GM21526 (cell line): ENCODE measurements around the gene PODXL.

Source experiments
- ATAC-seq: cut with Tn5 transposase; IDR thresholded peaks from one replicate; pipeline ENCODE4 v1.9.1; 2021; ENCODE audit warnings: moderate library complexity; ENCODE audit not compliant: unreplicated experiment, low FRiP score

Gene PODXL

DNA sequence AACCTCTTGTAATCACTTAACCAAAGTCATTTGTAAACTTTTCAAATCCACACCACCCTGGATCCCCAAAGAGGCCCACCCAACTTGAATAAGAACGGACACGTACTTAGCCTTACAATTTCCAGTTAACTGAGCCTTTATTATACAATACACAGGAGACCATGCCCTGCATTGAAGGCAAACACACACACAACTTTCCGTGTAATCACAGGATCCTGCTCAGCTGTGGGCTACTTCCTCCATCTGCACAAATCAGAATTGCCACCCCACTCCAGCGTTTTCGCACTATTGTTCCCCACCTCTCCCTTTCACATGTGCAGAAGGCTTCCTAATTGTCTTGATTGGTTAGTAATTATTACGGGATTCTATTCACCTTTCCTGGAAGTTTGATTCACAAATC lies 12.1 kb upstream of the PODXL start:
- no peak for ATAC-seq

DNA sequence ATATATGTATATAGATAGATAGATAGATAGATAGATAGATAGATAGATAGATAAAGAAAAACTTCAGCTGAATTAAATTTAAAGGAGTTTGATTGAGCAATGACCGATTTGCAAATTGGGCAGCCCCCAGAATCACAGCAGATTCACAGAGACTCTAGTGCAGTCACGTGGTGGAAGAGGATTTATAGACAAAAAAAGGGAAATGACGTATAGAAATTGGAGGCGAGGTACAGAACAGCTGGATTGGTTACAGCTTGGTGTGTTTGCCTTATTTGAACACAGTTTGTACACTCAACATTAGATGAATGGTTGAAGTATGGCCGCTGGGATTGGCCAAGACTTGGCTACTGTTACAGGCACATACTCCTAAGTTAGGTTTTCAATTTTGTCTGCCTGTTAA lies 8.2 kb upstream of the PODXL start:
- ATAC-seq: no peak

DNA sequence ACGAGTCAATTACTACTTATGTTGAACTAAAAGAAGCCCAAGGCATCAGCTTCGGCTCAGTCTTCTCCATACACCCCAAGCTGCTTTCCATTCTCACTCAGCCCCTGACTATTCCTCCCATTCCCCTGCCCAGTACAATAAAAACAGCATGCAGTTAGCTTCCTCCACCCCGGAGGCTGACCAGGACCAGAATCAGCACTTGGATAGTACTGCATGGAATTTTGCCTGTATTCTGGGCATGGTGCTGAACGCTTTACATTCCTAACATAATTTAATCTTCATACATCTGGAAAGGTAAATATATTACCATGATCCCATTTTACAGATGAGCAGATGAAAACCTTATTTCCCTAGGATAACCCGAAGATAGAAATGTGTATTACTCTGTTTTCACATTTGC lies 7.5 kb upstream of the PODXL start:
- ATAC-seq: no peak

DNA sequence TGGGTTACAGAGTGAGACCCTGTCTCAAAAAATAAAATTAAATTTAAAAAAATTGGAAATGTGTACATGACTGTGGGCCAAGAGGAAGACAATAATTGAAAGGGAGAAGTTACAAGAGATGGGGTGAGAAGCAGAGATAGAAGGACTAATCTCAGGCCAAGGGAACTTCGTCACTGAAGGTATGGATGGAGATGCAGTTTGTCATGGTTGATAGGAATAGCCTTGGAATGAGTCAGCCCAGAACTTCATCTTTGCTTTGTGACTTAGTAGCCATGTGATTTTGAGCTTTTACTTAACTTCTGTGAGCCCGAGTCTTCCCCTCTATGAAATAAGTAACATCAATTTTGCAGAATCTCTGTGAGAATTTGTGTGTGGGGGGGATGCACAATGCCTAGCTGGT lies 6.5 kb upstream of the PODXL start:
- no peak for ATAC-seq

DNA sequence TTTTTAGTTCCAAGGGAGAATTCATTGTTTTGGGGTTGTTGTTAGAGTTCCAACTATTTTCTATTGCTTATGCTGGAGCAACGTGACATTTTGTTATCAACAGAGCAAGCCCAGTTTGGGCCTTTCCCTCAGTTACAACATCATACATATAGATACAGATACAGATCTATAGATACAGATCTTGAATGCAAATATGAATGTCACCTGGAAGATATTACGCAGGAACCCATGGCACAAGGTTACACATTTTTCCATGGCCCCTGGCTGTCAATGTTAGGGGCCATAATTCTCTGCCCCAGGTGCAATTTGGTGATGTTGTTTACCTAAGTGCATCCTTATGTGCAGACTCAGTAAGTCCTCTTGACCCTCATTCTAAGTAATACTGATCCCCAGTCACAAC lies 3.6 kb upstream of the PODXL start:
- ATAC-seq: no peak

DNA sequence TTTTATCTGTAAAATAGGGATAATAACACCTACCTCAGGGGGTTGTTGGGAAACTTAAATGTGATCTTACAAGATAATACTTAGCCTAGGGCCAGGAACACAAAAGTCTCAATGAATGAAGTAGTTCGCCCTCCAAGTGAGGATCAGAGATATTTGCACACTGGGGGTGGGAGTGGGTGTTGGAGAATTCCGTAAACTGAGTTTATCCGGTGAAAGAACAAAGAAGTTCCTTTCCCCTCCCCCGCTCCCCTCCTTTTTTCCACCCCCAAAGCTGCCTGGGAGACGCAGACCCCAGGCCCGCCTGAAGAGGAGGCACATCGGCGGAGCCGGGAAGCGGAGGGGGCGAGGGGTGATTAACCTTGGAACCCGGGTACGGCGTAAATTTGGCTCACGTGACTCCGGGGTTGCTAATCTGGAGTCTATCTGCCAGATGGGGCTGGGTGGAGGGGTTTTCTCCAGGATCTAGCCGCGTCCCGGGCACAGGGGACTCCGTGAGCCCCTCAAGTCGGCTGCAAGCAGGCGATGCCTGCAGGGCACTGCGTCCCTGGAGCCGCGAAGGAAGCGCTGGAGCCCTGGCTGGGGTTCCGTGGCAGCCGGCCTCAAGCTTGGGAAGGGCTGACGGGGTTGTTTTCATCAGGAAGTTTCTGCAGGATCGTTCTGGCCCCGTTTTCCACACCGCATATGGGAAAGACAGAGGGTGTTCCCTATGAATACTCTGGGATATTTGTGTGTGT lies 1.4 kb upstream of the PODXL start:
- ATAC-seq: no peak

DNA sequence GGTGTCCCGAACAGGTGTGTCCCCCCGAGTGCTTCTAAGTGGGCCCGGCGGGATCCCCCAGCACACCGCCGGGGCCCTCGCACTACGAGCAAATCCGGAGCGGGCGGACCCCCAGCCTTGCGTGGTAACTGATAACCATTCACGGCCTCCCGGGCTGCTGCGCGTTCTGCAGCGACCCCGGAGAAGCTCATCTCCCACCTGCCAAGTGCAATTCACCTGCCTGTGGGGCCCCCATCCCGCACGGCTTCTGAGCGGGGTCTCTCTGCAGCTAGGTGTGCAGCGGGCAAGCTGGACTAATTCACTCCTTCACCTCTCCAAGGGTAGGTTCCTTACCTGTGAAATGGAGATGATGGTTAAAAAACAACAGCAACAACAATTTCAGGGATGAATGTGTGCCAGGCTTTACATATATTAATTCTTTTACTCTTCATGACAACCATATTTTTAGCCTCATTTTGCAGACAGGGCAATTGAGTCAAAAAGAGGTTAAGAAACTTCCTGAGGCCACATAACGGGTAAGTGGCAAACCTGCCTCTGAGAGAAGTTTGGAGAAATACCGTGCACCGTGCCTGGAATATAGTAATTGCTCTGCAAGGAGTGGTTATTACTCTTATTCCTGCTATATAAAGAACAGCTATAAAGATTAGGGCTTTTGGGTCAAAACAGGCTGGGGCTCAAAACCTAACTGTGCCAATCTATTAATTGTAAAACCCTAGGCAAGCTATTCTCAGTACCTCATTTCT lies 652 bp upstream of the PODXL start:
- ATAC-seq: no peak

DNA sequence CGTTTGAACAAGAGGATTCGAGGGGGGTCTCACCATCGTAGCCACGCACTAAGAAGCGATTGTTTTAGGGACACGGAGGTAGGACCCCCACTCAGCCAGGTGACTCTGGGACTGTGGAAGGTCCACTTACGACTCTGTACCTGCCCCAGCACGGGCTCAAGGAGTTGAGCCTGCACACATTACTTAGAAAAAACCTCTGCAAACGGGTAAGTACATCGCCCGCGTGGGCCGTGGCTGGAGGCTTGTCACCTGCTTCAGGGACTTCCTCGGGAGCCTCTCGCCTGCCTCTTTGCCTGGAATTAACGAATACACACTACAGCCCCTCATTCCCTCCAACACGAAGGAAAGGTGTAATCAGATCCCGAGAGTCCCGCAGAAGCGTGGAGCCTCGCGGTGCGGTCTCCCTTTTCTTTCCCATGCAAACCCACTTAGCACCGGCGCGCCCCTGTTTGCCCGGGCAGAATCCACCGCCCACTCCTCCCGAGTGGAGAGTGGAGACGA lies 826 bp downstream of the PODXL start:
- no peak for ATAC-seq

DNA sequence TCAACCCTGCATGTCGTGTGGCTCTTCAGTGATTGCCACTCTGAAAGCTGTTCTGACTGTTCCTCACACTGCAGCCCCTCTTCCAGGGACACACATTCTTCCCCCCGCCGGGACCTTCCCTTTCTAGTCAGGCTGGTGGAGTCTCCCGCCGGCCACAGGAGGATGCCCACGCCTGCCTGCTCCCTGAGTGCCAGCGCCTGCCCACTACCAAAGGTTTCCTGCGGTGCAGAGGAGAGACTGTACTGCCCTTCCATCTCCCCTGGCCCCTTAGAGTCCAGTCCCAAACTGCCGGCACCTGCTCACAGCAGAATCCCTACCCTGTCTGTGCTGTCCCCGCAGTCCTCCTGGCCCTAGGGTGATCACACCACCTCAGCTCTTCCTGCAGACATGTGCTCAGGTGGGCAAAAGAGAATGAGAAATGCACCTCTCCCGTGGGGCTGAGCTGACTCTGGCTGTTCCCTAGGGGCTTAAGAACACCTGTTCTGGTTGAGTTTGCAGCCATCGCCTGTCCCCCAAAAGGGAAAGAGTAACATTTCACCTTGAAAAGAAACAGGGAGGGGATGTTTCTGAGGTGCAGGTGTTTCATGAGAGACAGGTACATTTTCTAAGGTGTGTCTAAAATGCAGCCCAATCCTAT lies 1.4 kb downstream of the PODXL start:
- no peak for ATAC-seq

DNA sequence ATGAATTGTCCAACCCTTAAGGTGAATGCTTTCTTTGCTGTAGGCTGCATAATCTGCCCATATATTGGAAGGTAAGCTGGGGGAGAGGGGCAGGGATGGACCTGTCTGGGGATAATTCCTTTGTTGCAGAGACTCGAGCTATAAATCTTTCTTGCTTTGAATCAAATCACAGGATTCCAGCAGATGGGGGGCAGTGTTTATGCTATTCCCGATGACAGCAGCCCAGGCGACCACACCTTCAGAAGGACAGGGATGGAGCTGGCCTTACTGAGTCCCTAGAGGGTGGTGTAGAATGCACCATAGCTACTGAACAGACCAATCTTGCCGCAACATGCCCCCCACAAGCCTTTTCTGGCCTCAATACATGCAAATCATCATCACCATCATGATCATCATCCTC lies 2.5 kb downstream of the PODXL start:
- no peak for ATAC-seq

DNA sequence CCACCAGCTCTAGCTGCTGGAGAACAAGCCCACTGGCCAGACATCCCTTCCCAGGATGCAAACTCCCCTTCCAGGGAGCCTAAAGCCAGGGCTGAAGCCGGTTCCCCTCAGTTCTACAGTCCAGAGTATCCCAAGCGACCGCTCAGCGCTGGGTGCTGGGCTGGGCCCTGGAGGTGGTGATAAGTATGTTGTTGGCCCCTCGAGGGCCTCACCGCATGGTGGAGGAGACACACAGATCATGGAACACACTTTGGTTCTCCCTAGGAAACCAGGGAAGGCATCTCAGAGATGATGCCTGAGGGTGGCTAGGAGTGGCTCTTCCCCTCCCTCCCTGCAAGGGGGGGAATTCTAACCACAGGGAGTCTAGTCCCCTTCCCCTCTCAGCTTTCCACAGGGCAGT lies 4.4 kb downstream of the PODXL start:
- ATAC-seq: no peak

DNA sequence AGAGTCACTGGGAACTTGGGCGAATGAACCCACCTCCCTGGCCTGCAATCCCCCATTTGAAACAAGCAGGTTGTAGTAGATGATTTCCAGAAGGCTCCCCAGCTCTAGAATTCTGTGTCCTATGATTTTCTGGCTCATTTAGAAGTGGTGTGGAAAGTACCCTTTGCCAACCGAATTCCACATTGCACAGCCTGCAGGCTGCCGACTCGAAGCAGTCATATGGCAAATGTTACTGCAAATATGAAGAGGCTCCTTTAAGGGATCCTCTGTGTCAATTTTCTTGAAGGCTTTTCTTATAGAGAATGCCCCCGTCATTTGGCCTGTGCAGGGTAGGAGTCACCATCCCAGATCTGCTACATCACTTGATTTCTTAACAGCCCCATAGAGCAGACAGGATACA lies 5.6 kb downstream of the PODXL start:
- ATAC-seq: no peak

DNA sequence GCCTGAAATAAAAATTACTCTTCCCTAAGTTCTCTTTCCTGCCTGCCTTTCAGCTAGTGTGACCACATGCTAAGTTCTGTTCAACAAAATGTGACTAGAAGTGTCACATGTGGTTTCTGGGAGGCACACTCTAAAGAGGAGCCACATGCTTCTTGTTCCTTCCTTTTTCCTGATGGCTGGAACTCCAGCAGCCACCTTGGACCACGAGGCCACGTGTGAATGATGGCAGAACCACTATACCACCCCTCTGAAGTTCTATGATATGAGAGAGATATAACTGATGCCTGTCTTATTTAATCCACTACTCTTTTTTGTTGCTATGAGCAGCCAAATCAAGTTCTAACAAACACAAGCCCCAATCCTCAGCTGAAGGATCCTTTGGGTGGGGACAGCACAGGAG lies 8.1 kb downstream of the PODXL start:
- no peak for ATAC-seq

DNA sequence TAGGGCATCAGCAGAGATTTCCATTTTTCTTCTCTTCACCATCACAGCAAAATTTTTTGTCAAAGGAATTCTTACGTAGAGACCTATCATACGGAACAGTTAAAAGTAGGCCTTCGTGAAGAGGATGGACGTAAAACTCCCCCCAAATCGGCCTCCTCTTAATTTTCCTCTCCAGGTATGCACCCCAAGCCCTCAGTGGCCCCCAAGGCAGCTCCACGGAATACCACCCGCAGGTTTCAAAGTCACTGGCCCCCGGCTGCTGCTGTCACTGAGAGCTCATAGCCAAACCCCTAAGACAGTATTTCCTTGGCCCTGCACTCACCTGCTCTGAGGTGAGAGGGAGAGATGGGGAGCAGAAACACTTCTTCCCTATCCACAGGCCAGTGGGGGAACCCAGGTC lies 8.8 kb downstream of the PODXL start:
- ATAC-seq: no peak

DNA sequence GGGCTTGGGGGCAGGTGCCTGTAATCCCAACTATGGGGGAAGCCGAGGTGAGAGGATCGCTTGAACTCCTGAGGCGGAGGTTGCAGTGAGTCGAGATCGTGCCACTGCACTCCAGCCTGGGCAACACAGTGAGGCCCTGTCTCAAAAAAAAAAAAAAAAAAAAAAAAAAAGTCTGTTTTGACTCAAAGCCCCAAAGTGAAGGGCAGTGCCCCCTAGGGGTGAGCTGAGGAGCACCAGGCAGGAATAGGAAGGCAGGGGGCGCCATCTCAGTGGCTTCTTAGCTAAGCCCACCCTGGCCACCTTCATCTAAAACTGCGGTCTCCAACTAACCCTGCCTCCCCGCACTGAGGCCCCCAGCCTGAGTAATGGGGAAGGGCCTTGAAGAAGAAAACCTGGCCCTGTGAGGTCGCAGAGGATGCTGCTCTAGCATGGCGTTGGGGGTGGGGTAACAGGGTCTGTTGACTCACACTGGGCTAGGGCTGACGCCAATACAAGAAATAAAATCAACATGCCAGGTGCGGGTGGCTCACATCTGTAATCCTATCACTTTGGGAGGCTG lies 9.8 kb downstream of the PODXL start:
- ATAC-seq: no peak

DNA sequence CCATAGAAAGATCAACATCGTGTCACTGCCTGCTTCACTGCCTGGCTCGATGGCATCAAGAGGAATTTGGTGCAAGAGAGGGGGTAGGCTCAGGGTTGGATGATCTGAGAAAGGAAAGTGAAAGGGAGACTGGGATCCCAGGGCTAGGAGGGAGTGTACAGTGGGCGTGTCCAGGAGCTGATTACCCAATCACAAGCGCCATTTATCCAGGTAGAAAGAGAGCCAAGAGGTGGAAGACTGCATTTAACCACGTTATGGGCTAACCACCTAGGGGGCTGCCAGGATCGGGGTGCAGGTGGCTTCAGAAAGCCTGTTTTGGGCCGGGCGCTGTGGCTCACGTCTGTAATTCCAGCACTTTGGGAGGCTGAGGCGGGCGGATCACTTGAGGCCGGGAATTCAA lies 10.3 kb downstream of the PODXL start:
- no peak for ATAC-seq

DNA sequence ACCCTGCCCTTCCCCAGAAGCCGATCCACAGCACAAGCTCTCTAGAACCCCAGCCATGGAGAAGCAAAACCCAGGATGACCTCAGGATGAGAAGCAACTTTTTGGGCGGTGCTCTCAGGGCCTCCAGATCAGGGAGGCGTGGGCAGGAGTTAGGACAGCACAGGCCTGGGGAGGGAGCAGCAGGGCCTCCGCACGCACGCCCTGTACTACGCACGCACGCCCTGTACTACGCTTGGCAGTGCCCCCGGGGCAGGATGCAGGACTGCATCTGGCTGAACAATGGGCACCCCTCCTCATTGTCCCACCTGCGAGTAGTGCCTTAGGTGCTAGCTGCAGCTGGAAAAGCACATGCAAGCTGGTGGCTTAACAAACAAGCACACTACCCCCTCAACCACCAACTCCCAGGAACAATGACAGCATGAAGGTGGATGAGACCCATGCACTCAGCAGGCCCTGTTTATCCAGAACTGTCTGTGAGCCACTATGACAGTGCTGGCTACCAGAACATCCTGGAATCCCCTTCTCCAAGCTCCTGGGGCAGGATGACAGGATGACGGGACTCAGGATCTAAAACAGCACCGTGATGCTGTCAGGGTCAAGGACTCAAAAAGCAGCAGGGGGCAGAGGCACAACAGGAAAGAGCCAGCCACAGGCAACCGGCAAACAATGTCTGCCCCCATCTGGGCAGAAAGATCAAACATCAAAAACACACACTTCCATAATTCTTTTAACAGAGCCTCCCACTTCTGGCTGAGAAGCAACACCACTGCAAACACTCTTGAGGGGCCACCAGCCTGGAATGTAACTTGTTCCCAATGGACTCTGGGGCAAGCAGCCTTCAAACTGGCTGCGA lies 11.8 kb downstream of the PODXL start:
- ATAC-seq: no peak

DNA sequence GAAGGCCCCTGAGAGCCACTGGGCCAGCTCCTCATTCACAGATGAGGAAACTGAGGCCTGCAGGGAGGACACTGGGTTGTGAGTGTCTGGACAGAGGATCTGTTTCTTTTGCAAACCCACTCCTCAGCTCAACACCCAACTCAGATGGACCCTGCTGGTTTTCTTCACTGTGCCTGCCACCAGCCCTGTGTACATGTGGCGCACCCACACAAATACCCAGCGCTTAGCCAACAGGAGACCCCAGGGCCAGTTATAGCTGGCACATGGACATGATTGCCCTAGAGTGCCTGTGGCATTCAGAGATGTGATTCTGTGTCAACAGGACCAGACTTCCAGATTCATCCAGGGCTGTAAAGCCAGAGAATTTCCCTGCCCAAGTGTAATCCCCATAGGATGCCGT lies 12.4 kb downstream of the PODXL start:
- ATAC-seq: no peak

DNA sequence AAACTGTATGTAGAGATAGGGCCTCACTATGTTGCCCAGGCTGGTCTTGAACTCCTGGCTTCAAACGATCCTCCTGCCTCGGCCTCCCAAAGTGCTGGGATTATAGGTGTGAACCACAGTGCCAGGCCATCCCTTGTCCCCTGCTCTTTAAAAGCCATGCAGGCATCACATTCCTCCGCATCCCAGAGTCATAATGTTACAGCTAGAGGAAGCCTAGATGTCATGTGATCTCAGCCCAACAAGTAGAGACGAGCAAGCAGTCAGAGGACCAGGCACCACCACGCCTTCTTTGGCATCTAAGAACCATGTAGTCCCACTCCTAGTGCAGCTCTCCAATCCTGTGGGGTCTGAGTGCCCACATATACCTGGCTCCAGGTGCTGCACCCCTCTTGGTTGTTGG lies 13.1 kb downstream of the PODXL start:
- ATAC-seq: no peak

DNA sequence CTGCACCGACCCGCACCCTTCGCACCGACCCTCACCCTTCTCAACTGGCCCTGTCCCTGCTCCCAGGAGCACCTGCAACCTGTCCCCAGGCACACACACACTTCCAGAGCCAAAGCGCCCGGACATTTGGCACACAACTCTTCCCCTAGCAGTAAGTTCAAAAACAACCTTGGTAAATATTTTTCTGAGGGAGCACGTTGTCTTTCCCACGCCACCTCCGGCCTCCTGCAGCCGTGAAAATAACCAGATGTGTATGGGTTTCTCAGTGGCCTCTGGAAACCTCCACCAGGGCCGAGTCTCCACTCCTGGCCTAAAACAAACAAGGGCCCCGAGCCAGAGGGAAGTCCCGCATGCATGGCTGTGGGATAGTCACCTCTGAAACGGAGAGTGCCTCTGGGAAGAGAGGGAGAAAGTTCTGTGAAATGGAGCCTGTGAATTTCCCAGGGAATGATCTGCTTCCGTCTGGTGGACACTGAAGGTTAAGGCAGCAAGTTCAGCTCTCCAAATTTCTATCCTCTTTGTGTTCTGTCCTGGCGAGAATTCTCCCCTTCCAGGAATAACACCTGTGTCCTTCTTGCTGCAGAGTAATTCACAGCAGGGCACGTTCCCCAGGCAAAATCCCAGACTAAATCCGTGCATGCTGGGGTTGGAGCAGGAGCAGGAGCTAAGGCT lies 15.8 kb downstream of the PODXL start:
- ATAC-seq: no peak
